ENCODE data around the gene SARS2. TPM values are rescaled to one million over a fixed set of nuclear protein-coding genes. Genes with fewer than 3 reads are reported as not detected.

Gene SARS2
- total RNA-seq, 1 experiment from 2014 or later: 57.4 TPM

GRCh38 chr19:38978326-38978689 lies 47.7 kb upstream of the SARS2 start:
- no peak overlapping the region for H2AK5ac ChIP-seq (ENCODE audit: insufficient read length, low read length)
- no peak for DNase-seq
- H2BK20ac ChIP-seq (ENCODE audit: low read depth, low read length, poor library complexity, severe bottlenecking): no peak overlapping the region
- H3K4me2 ChIP-seq (ENCODE audit: insufficient read depth, insufficient read length, low read length): no peak overlapping the region
- no peak overlapping the region for H2BK12ac ChIP-seq (ENCODE audit: insufficient read length, low read depth, low read length)
- no peak overlapping the region for H2BK5ac ChIP-seq (ENCODE audit: insufficient read length, low read length)
- H3K9me3 ChIP-seq (ENCODE audit: control insufficient read depth, low read depth, low read length): no peaks in the 10 kb centered on the region
- no peak overlapping the region for H3K9ac ChIP-seq (ENCODE audit: extremely low read depth, insufficient read length, low read length)
- no peak overlapping the region for H3T11ph ChIP-seq (ENCODE audit: low read length)
- Mint-ChIP-seq H3K9me3 (peaks cover 10 to 11% of the 10 kb centered on the region in 2 experiments), H3K4me1 (peaks cover 14 to 19% of the 10 kb centered on the region in 2 experiments), H3K27ac (no peak overlapping the region), H3K27me3 (ENCODE audit: low read depth) (peaks cover 8% of the 10 kb centered on the region), H3K36me3 (ENCODE audit: insufficient read depth in 1 of 3, low read depth in 3 of 3) (peaks cover 8 to 10% (median 9%) of the 10 kb centered on the region in 3 experiments), H3K4me3 (no peak overlapping the region)
- H4K5ac ChIP-seq (ENCODE audit: insufficient read length, low read depth, low read length): no peak overlapping the region
- H3K4ac ChIP-seq (ENCODE audit: low read depth, low read length): no peak overlapping the region
- no peak overlapping the region for H3K56ac ChIP-seq (ENCODE audit: insufficient read length, low read depth, low read length)
- no peak for TF ChIP-seq CTCF (conservative IDR thresholded peaks at IDR 0.05)
- no peak overlapping the region for H2AFZ ChIP-seq (ENCODE audit: low read length)
- no peak overlapping the region for H4K8ac ChIP-seq (replicated peaks; ENCODE audit: insufficient read length, low read depth, low read length)
- no peak overlapping the region for H3K14ac ChIP-seq (ENCODE audit: insufficient read depth, low read length)
- H3K23me2 ChIP-seq (ENCODE audit: insufficient read length, low read depth, low read length, poor library complexity, severe bottlenecking): peaks cover 13% of the 10 kb centered on the region
- no peak overlapping the region for H3K18ac ChIP-seq (ENCODE audit: insufficient read length, low read depth, low read length)
- H3K79me1 ChIP-seq (ENCODE audit: insufficient read depth, low read depth, low read length, poor library complexity, severe bottlenecking): no peaks in the 10 kb centered on the region
- H3K27me3 ChIP-seq (ENCODE audit: insufficient read depth, low read length): no peaks in the 10 kb centered on the region
- WGBS (ENCODE audit: extremely low coverage, insufficient read length, low lambda C conversion rate): no CpG with 5 or more reads among the region's 3 CpGs
- no peak overlapping the region for H3K23ac ChIP-seq (ENCODE audit: insufficient read length, low read depth, low read length)
- no peak overlapping the region for H2BK120ac ChIP-seq (ENCODE audit: low read depth, low read length, poor library complexity, severe bottlenecking)
- H3K4me1 ChIP-seq (ENCODE audit: insufficient read depth, low read length): no peaks in the 10 kb centered on the region
- H4K91ac ChIP-seq (ENCODE audit: insufficient read length, low read depth, low read length): no peak overlapping the region
- H4K20me1 ChIP-seq (ENCODE audit: control insufficient read depth, insufficient read depth, insufficient read length): no peaks in the 10 kb centered on the region
- H3K27ac ChIP-seq (ENCODE audit: insufficient read length, low read depth, low read length): no peak overlapping the region
- H3K79me2 ChIP-seq (ENCODE audit: insufficient read depth, low read length): no peaks in the 10 kb centered on the region
- no peak overlapping the region for H2BK15ac ChIP-seq (ENCODE audit: low read depth, low read length)
